HEK293T (cell line): ENCODE data around the gene KCNA2.

Source experiments
- CTCF ChIA-PET: fragments of 350-600 bp; formaldehyde crosslinking; extraction: SDS; loops from one replicate; lab custom pipeline; 2021; ENCODE audit warnings: antibody characterized with exemption, inconsistent platforms; lab: Yijun Ruan, JAX
- POLR2A ChIA-PET: fragments of 350-600 bp; formaldehyde crosslinking; extraction: SDS; loops from one replicate; lab custom pipeline; 2020; ENCODE audit warnings: antibody characterized with exemption, inconsistent platforms; lab: Yijun Ruan, JAX
- DNase-seq: peaks from one replicate; pipeline ENCODE4 v3.0.0; 2012; ENCODE audit warnings: mixed read lengths; ENCODE audit errors: extremely low spot score
- ARNT ChIP-seq: fragments of 450-650 bp; IDR thresholded peaks from 2 replicates; pipeline ENCODE4 v1.6.1; 2017; ENCODE audit warnings: mild to moderate bottlenecking
- BHLHE40 ChIP-seq: fragments of 450-650 bp; IDR thresholded peaks from 2 replicates; pipeline ENCODE4 v1.6.1; 2016; ENCODE audit warnings: mild to moderate bottlenecking, moderate library complexity, borderline replicate concordance
- CTBP1 ChIP-seq: fragments of 450-650 bp; IDR thresholded peaks from 2 replicates; pipeline ENCODE4 v1.6.1; 2016; ENCODE audit warnings: borderline replicate concordance
- ELF4 ChIP-seq: fragments of 450-650 bp; IDR thresholded peaks from 2 replicates; pipeline ENCODE4 v1.6.1; 2017; ENCODE audit warnings: antibody characterized with exemption
- FOXA1 ChIP-seq: fragments of 450-650 bp; IDR thresholded peaks from 2 replicates; pipeline ENCODE4 v1.6.1; 2016; ENCODE audit warnings: mild to moderate bottlenecking
- FOXK2 ChIP-seq: fragments of 450-650 bp; IDR thresholded peaks from 2 replicates; pipeline ENCODE4 v1.6.1; 2016; ENCODE audit warnings: mild to moderate bottlenecking
- FOXM1 ChIP-seq: fragments of 450-650 bp; IDR thresholded peaks from 2 replicates; pipeline ENCODE4 v1.6.1; 2017; ENCODE audit warnings: mild to moderate bottlenecking, borderline replicate concordance
- HDGF ChIP-seq: fragments of 450-650 bp; IDR thresholded peaks from 2 replicates; pipeline ENCODE4 v1.6.1; 2017; ENCODE audit warnings: antibody characterized with exemption, borderline replicate concordance
- L3MBTL2 ChIP-seq: fragments of 450-650 bp; conservative IDR thresholded peaks from 2 replicates; pipeline ENCODE4 v1.6.1; 2016; ENCODE audit warnings: mild to moderate bottlenecking
- LEF1 ChIP-seq: fragments of 450-650 bp; IDR thresholded peaks from 2 replicates; pipeline ENCODE4 v1.6.1; 2017; ENCODE audit warnings: mild to moderate bottlenecking, borderline replicate concordance
- NFRKB ChIP-seq: fragments of 450-650 bp; IDR thresholded peaks from 2 replicates; pipeline ENCODE4 v1.6.1; 2016; ENCODE audit warnings: mild to moderate bottlenecking, moderate library complexity
- PKNOX1 ChIP-seq: fragments of 450-650 bp; IDR thresholded peaks from 2 replicates; pipeline ENCODE4 v1.6.1; 2016
- SP1 ChIP-seq: fragments of 450-650 bp; IDR thresholded peaks from 2 replicates; pipeline ENCODE4 v1.6.1; 2017
- SUZ12 ChIP-seq: fragments of 450-650 bp; IDR thresholded peaks from 2 replicates; pipeline ENCODE4 v1.6.1; 2016; ENCODE audit warnings: mild to moderate bottlenecking
- TARDBP ChIP-seq: fragments of 450-650 bp; IDR thresholded peaks from 2 replicates; pipeline ENCODE4 v1.6.1; 2016
- ZNF384 ChIP-seq: fragments of 450-650 bp; IDR thresholded peaks from 2 replicates; pipeline ENCODE4 v1.6.1; 2016

KCNA2 gene

GRCh38 chr1:110645211-110645610 is 39.1 kb upstream of the KCNA2 start:
- POLR2A ChIA-PET: no interaction called here
- CTCF ChIA-PET: interaction anchor here (0.9 kb wide), 1 partner anchor 138 kb away, joined by 5 read pairs; no protein-coding TSS in a partner anchor
- DNase-seq: no peak
- no peak for TF ChIP-seq FOXK2
- no peak for TF ChIP-seq SUZ12
- TF ChIP-seq ZNF384: no peak

DNA sequence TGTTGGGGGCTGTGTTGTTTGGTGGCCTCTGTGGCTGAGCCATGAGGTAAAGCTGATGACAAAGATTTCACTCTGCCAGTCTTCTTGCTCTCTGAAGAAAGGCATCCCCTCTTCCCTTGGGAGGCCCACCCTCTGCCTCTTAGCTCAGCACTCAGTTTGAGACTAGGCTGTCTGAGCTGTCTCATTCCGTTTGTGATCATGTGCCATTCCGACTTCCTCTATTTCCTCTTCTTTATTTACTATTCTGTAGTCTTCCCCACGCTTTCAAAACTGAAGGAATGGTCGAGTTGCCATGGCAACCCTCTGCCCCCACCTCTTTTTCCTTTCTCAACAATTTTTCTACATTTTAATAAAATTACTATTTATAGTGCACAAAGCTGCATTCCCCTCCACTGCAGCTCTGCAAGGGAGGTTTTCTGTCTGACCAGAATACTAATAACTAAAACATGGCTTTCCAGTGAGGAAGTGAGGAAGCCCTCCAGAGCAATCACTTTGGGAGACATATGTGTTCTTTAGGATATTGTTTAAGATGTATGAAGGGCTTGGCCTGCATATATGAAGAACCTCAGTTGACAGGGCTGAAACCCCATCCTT is 37.8 kb upstream of the KCNA2 start:
- ChIA-PET POLR2A (no interaction called here), CTCF (no interaction called here)
- DNase-seq: no peak
- no peak for TF ChIP-seq FOXA1
- TF ChIP-seq FOXK2: no peak
- no peak for TF ChIP-seq PKNOX1
- no peak for TF ChIP-seq ARNT
- TF ChIP-seq SUZ12: no peak
- TF ChIP-seq HDGF: no peak
- no peak for TF ChIP-seq LEF1
- no peak for TF ChIP-seq ELF4
- no peak for TF ChIP-seq SP1
- no peak for TF ChIP-seq BHLHE40
- no peak for TF ChIP-seq CTBP1

- POLR2A ChIA-PET: no interaction called here
- TF ChIP-seq FOXK2: no peak
- TF ChIP-seq L3MBTL2: no peak
- TF ChIP-seq BHLHE40: no peak
- no peak for TF ChIP-seq ZNF384
- no peak for TF ChIP-seq ELF4
- no peak for TF ChIP-seq CTBP1
- TF ChIP-seq TARDBP: no peak
- CTCF ChIA-PET: no interaction called here
- DNase-seq: no peak
These were observed 33.7 kb upstream of the KCNA2 start for GRCh38 chr1:110639724-110640386.

DNA sequence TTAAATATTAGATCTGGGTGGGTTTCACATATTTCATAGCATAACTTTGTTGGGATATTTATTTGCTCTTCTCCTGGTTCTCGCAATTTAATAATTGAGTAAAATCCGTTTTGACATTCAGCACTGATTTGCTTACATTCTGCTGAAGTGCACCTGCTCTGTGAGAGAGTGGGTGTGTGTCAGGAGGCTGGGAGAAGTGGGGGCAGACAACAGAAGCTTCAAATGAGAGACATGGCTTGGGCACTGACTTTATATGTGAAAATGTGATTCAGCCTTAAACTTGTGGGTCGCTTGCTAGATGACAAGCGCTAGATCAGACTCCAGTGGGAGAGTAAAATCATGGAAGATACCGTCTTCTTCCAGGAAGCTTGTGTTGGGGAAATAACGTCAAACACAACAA is 32.4 kb upstream of the KCNA2 start:
- DNase-seq: no peak
- CTCF ChIA-PET: interaction anchor here (0.6 to 1.0 kb wide), 3 partner anchors 127 to 582 kb away, joined by 3 read pairs; no protein-coding TSS in a partner anchor
- POLR2A ChIA-PET: no interaction called here
- TF ChIP-seq ARNT (no peak), FOXM1 (no peak), SP1 (no peak), L3MBTL2 (no peak), CTBP1 (no peak), TARDBP (no peak), NFRKB (no peak), FOXK2 (no peak), PKNOX1 (no peak), ZNF384 (no peak), LEF1 (no peak), SUZ12 (no peak), ELF4 (no peak), FOXA1 (no peak), HDGF (no peak), BHLHE40 (no peak)

DNA sequence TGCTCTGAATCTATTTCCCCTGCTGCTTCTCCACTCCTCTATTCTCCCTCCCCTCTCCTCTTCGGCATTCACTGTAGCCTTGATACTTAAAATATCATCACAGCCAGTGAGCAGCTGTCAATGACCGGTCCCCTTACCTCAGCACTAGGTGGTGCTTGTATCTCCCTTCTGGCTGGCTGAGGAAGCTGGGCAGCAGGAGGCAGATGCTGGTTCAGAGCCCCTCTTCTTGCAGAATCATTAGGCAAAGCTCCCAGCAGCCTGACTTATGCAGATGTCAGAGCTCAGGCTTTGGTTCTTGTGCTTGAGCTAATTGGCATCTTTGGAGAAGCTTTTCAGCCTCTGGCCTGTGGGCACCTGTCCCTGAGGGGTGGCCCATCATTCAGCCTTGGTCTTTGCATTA is 31.9 kb upstream of the KCNA2 start:
- TF ChIP-seq BHLHE40: no peak
- TF ChIP-seq LEF1: no peak
- TF ChIP-seq NFRKB: no peak
- TF ChIP-seq L3MBTL2: no peak
- TF ChIP-seq PKNOX1: no peak
- TF ChIP-seq FOXK2: no peak
- TF ChIP-seq HDGF: no peak
- TF ChIP-seq FOXA1: no peak
- no peak for TF ChIP-seq FOXM1
- TF ChIP-seq TARDBP: no peak
- TF ChIP-seq ELF4: no peak
- no peak for TF ChIP-seq ARNT
- no peak for TF ChIP-seq ZNF384
- TF ChIP-seq CTBP1: no peak
- no peak for TF ChIP-seq SP1
- no peak for TF ChIP-seq SUZ12
- CTCF ChIA-PET: interaction anchor here (0.5 to 1.0 kb wide), 3 partner anchors 100 to 144 kb away, joined by 3 read pairs; no protein-coding TSS in a partner anchor
- POLR2A ChIA-PET: no interaction called here
- no peak for DNase-seq

DNA sequence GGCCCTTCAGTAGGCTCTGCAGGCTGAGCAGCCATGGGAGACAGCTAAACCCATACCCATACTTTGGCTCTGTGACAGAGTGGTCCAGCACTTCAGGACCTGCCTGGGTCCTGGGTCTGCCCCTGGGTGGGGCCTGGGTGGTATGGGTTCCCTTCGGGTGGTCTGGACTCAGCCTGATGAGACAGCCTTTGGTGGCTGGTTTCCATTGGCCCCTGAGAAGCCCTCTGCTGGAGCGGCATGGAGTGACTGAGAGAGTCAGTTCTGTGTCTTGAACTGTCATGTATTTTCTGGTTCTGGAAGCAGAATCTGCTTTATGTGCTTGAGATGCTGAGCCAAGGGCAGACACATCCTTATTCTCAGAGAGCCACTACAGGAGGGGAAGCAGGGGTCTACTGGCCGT is 31.3 kb upstream of the KCNA2 start:
- TF ChIP-seq FOXK2: no peak
- no peak for TF ChIP-seq LEF1
- no peak for TF ChIP-seq ELF4
- TF ChIP-seq SUZ12: no peak
- no peak for TF ChIP-seq FOXM1
- no peak for TF ChIP-seq ZNF384
- TF ChIP-seq CTBP1: no peak
- no peak for TF ChIP-seq FOXA1
- no peak for TF ChIP-seq NFRKB
- TF ChIP-seq TARDBP: no peak
- no peak for TF ChIP-seq ARNT
- TF ChIP-seq SP1: no peak
- no peak for TF ChIP-seq PKNOX1
- TF ChIP-seq L3MBTL2: no peak
- no peak for TF ChIP-seq BHLHE40
- CTCF ChIA-PET: interaction anchor here (0.8 kb wide), 1 partner anchor 128 kb away, joined by 3 read pairs; no protein-coding TSS in a partner anchor
- POLR2A ChIA-PET: no interaction called here
- DNase-seq: no peak
